Fibroblast of pulmonary artery (primary cell): Measurements from ENCODE around the gene SIM1.
A peak's percentile ranks its signal among the peaks of the same experiment; 100 is the strongest.

Experiments used
- DNase-seq: peaks from one replicate; pipeline ENCODE4 v3.0.0-alpha.2; 2010; ENCODE audit warnings: low read depth
- H3K4me3 ChIP-seq: replicated peaks from 2 replicates; pipeline ENCODE4 v1.5.1; 2011; ENCODE audit warnings: low read depth, mild to moderate bottlenecking, control low read depth, low read length, moderate library complexity
- CTCF ChIP-seq: IDR thresholded peaks from 2 replicates; pipeline ENCODE4 v1.5.1; 2011; ENCODE audit warnings: mild to moderate bottlenecking, control low read depth, low read length, inconsistent platforms; ENCODE audit errors: missing control alignments

The SIM1 gene

DNA sequence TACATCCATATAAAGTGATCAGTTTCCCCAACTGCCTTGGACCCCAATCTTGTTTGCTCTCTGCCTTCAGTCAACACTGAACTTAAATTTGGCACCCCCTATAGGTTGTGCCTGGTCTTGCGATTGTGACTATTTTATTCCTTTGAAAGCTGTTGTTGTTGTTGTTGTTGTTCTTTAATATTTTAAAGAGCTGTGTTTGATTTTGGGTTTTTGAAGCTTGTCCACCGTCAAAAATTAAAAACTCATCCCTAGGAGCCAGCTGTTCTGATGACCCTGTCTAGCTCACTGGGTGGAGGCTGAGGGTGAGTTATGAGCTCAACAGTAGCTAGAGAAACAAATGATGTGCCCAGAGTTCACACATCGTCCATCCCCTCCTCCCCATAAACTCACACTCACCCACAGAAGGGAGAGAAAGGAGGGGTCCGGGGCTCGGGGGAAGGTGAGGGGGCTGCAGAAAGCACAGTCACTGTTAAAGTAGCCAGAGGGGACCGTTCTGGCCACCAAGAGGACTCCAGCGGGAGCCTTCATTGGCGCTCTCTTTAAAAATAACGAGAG, 4.0 kb downstream of the SIM1 start:
- TF ChIP-seq CTCF = peak; percentile 36

DNA sequence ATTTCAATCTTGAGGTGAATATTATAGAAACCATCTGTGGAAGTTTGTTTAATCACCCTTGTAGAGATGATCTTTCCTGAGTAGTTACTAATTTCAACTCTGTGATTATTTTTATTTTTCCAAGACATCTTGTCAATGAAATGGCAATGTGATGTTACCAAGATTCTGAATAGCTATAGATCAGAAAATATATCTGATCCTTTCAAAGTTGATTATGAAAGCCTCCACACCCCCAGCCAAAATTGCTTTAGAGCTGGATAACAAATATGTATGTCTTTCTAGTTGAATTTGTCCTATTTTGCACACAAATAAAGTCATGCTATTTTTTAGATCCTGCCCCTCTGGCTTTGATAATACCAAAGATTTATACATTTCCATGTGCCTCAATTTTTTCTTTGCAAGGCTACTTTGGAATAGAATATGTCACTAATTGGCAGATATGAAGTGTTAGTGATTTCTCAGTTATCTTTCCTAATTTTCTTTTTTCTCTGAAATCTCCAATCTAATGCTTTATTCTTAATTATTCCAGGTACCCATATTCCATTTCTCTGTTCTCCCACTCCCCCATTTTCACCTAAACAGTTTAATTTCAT, 5.0 kb downstream of the SIM1 start:
- no peak for DNase-seq
- H3K4me3 ChIP-seq = no peak overlapping the region

More for the DNA sequence above, 4.0 kb downstream of the SIM1 start:
- no peak overlapping the region for H3K4me3 ChIP-seq
- DNase-seq = no peak

DNA sequence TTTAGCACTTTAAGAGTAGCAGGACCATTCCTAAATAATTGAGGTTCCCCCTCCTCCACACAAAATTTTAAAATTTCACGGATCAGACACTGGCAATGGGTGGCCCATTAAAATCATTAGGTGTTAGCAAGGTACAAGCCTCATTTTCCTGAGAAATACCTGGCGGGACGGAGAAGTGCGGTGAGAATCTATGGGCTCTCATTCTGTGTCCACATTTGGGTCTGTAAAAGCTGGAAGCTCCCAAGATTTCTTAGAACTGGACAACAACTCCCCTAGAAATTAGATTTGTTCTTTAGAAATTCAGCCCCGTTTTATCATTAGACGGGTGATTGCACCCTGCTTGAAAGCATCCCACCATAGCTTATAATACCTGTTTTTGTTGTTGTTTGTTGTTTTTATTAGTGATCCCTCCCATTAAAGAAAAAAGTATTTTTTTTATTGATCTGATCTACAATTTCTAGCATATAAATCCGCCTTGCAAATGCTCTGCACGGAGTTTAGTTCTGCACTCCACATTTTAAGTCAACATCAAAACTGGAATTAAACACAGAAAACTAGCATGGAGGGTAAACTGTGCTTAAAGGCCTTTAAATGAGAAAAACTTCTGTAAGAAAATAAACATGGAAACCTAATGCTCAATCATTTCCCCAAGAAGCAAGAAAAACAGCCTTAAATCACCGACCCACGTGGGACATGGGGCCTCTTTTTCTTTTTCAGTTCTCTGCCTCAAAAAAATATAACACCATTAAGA, 5.7 kb downstream of the SIM1 start:
- no peak overlapping the region for H3K4me3 ChIP-seq
- DNase-seq = no peak
- no peak for TF ChIP-seq CTCF

More for the DNA sequence above, 5.0 kb downstream of the SIM1 start:
- TF ChIP-seq CTCF = no peak

GRCh38 chr6:100457311-100457990, 7.3 kb downstream of the SIM1 start:
- no peak overlapping the region for H3K4me3 ChIP-seq
- no peak for TF ChIP-seq CTCF
- DNase-seq = no peak

DNA sequence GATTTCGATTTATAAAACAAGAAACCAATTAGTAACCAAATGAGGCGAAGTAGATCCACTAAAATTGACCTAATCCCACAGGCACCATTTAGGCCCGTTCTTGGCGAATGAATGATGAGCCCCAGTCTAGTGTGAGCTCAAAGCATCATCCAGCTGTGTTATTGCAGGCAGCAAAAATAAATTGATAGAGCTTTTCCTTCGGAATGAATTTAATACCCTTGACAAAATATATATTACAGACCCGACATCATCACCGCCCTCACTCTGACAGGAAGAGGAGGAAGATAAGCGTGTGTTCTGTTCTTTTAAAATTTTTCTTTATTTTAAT, 7.8 kb downstream of the SIM1 start:
- DNase-seq = no peak
- TF ChIP-seq CTCF = no peak
- no peak overlapping the region for H3K4me3 ChIP-seq

GRCh38 chr6:100456141-100456907, 8.4 kb downstream of the SIM1 start:
- no peak for DNase-seq
- H3K4me3 ChIP-seq = no peak overlapping the region
- TF ChIP-seq CTCF = no peak
